ENCODE measurements around the gene F2RL1.
"Not testable (repeated sequence)": the region's sequence is repeated elsewhere in the genome, so short reads cannot be mapped to it uniquely, and the experiment has no call there.

The F2RL1 gene

GRCh38 chr5:76808141-76808691, 10.6 kb upstream of the F2RL1 start:
- no peak for DNase-seq

DNA sequence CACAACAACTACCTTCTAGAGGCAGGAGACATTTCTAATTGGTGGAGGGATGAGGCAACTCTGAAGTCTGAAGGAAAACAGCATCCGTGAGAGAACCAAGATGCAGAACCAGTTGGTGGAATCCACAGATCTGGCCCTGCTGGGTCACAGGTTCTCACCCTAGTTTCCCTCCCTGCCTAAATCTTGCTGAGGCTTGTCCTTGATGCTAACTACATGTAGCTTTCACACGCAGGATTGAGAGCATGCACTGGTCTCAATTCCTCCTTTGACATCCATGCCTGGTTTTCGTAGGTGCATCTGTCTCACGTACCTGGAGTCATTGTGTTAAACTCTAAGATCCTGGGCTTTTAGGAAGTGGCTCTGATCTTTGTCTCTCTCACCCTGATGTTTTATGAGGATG, 9.7 kb upstream of the F2RL1 start:
- no peak for DNase-seq

DNA sequence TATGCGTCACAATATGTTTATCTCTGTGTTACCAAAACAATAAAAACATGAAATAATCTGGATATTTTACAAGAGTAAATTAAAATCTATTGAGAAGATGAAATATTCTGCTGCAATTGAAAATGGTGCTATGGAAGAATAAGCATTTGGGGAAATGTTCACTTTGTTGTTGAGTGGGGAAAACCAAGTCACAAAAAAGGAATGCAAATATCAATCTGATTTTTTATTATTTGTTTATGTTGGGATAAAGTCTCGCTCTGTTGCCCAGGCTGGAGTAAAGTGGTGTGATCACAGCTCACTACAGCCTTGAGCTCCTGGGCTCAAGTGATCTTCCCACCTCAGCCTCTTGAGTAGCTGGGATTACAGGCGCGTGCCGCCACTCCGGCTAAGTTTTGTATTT, 8.6 kb upstream of the F2RL1 start:
- no peak for DNase-seq

- DNase-seq = no peak
These were observed 7.6 kb upstream of the F2RL1 start for GRCh38 chr5:76811214-76811613.

GRCh38 chr5:76812209-76812608, 6.6 kb upstream of the F2RL1 start:
- DNase-seq = not testable (repeated sequence)

- DNase-seq = no peak
These were observed 4.8 kb upstream of the F2RL1 start for GRCh38 chr5:76813982-76814562.

DNA sequence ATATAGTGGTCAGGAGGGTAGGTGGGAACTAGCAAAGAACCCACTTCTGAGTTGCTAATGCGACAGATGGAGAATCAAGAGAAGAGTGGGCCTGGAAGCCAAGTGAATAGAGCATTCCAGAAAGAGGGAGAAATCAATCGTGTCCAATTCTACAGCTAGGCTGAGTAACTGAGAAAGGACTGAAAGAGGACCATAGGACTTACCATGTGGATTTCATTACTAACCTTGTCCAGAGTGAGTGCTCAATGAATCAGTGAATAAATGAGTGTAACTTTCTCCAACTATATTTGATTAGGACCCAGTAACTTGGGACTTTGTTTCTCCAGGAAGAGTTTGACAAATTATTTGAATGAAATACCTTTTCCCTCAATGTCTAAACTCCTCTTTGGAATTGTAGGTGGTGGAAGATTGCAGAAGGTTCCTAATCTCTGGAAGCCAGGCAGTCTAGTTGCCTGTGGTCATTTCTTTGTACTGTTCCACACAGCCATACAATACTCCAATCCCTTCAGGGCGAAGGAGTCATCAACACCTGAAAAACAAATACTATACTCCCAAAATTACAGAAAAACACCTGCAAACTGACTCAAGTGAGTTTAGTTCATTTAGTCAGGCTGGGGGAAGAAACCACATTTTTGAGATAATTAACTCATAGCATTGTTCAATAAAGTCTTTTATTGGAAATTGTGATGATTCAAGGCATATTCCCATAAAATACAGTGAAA, 2.6 kb upstream of the F2RL1 start:
- DNase-seq = no peak

DNA sequence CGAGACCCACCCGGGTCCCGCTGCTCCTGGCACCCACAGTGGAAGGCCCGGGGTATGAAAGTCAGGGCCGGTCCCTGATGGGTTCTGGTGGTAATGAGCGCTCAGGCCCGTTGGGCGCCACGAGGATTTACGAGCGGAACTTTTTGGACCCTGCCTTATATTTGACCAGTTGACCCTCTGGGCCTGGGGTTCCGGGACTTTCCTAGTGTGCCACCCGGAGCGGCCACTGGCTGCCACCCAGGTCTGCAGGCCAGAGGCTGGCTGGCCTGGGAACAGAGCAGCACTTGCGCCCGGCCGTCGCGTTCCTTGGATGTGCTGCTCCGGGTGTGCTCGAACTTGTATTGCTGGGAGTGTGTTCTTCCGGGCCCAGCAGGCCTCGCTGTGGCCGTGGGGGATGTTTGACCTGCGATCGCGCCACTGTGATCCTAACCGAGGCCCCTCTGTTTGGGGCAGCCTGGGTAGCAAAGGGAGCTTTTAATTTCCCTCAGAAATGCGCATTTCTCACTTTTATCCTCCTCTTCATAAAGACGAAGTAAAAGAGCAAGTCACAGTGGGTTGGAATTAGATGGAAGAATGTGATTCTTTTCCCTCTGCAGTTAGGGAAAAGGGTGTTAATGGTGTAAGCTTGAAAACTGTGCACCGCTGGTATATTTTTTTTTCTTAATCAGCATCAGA, 1.2 kb downstream of the F2RL1 start:
- no peak for DNase-seq

DNA sequence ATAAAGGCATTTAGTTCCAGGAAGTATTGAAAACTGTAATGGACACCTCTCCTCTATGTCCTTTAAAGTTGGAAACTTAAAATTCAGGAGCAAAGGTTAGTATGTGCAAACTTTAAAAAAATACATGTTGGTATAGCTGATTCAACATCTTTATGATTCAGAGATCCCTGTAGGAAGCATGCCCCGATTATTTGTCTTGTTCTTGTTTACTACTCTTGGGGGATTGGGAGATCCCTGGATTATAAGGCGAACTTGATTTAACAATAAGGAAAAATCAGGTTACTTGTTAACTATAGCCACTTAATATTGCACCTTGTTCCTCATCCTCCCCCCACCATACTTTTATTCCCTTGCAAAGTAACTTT, 1.7 kb downstream of the F2RL1 start:
- DNase-seq = no peak

GRCh38 chr5:76821136-76821535, 2.3 kb downstream of the F2RL1 start:
- DNase-seq = no peak

DNA sequence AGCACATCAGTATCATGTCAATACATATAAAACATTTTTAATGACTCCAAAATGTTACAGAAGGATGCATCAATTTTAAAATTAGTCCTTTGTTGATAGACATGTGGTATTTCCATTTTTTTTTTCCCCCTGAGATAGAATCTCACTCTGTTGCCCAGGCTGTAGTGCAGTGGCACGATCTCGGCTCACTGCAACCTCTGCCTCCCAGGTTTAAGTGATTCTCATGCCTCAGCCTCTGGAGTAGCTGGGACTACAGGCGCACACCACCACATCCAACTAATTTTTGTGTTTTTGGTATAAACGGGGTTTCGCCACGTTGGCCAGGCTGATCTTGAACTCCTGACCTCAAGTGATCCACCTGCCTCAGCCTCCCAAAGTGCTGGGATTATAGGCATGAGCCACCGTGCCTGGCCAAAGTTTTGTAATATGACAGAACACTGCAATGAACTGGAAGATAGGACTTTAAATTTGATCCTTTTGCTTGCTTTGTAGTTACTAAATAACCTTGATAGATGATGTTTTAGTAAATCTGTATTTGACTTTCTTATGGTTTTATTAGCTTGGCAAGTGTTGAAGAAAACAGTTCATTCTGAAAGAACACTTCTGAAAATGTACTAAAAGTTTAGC, 3.4 kb downstream of the F2RL1 start:
- not testable (repeated sequence) for DNase-seq

- not testable (repeated sequence) for DNase-seq
These were observed 7.6 kb downstream of the F2RL1 start for GRCh38 chr5:76826416-76826815.

DNA sequence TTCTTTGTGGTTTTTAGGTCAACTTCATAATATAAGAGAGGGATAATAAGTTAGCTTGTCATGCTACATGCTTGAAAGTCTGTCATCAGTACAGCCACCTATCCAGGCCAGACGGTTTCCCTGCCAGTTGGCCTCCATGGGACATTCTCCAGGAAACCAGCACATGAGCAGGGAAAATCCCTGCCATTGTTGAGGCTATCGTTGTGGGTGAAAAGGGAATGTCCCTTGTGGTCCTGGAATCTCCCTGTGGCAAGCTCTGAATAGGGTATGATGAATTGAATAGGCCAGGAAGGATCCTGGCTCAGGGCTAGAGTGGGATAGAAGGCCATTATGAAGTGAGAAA, 12.3 kb downstream of the F2RL1 start:
- DNase-seq = no peak

- DNase-seq = no peak
These were observed 17.4 kb downstream of the F2RL1 start for GRCh38 chr5:76836181-76836580.

DNA sequence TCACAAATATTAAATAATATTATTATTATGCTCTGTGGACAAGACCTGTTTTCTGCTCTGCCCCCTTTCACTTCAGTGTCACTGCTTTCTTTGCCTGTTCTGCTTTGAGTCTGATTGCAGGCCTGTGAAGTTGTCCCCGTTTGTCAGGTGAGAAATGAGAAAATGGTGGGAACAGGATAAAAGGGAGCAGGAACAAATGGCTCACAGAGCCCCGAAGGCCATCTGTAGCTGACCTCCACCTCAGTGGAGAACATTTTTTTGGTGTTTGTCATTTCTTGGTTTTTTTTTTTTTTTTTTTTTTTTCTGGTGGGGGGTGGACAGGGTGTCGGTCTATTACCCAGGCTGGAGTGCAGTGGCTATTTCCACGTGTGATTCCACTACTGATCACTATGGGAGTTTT, 17.8 kb downstream of the F2RL1 start:
- no peak for DNase-seq

DNA sequence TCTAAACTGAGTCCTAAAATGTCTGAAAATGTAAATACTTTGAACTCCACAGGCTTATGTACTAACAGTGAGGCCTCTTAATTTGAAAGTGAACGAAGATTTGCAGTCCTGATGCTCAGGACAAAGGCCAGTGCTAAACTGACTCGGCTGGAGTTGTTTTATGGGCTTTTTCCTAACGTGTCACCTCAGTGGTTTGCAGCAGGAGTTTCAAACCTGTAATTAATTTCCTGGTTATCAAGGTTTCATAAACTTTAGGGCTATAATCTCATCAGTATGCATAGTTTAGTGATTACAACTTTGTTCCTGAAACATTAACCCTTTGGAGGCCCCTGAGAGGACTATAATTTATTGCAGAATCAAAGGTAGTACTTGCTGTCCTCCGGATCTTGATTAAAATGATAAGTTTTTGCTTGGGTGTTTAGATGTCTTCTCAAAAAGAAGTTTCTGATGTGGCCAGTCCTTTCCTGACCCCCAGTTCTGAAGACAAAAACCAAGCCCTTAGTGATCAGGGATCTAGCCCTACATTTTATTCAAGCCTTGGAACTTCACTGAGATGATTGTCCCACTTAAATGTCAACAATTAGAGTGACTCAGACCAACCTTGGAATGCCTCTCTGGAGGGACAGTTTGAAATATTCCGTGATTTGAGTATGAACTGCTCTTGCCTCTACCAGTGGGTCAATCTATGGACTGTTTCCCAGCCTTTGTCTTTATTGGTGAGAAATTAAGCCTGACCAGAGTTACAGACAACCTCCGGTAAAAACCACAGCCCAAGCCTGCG, 19.8 kb downstream of the F2RL1 start:
- DNase-seq = no peak

- DNase-seq = no peak
These were observed 22.5 kb downstream of the F2RL1 start for GRCh38 chr5:76841361-76841760.

DNA sequence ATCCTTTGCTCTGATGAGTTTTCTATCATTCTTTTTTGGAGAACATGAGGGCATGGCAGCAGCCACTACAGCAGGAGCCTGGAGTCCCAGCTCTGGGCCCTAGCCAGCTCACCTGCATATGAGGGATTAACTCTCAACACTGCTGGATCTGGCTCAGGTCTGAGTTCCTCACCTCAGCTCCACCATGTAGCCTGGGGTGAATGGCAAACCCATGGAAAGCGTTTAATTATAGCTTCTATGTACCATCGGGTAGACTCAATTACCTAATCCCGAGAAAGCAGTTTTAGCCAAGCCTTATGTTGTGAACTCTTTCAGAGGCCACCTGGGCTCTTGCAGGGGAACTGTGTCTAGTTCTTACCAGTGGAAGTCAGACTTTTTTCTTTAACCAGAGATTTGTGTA, 27.1 kb downstream of the F2RL1 start:
- DNase-seq = no peak

GRCh38 chr5:76849419-76850291, 30.8 kb downstream of the F2RL1 start, which contains the start of gene S100Z:
S100Z (plus strand) TSS chr5:76850014; CDS start chr5:76875360, 25,346 bp downstream.
- DNase-seq = peak; percentile 14 to 34

GRCh38 chr5:76850543-76851145, 31.8 kb downstream of the F2RL1 start:
- DNase-seq = no peak

- no peak for DNase-seq
These were observed 33.0 kb downstream of the F2RL1 start for GRCh38 chr5:76851728-76852369.

Data from stimulated activated CD4-positive, alpha-beta T cell treated with anti-CD3 and anti-CD28 coated beads, Interleukin-2, amount 100 ng/mL, for 48 hours (primary cell).